DND-41 (cell line): ENCODE data around the gene PRKG2.

Source experiments
- EZH2 ChIP-seq: IDR thresholded peaks from 3 replicates; pipeline ENCODE4 v1.6.1; 2012; ENCODE audit warnings: borderline replicate concordance, low read depth, mild to moderate bottlenecking, moderate library complexity, low read length, inconsistent platforms; ENCODE audit not compliant: severe bottlenecking
- TF ChIP-seq, protein P1 (sequence below): IDR thresholded peaks from 2 replicates; pipeline ENCODE4 v1.5.1; 2012; ENCODE audit warnings: borderline replicate concordance, low read length, moderate library complexity, mild to moderate bottlenecking; ENCODE audit not compliant: poor library complexity, severe bottlenecking; ENCODE audit errors: extremely low read depth

DNA sequence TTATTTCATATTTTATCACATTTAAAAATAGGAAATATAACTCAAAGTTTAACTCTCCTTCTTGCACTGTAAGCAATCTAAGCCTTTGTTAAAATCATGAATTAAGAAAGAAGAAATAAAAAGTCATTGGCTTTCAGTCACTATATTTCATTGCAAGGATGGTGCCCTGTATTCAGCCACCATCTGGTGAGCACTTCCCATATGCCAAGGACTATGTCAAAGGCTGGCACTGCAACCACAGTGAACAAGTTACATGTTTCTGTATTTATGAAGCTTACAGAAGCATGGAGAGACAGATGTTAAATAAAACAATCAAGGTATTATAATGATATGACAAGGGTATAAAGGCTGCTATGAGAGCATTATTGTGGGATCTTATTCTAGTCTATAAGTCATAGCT is 68.6 kb downstream of the PRKG2 start:
- TF ChIP-seq, protein P1, sequence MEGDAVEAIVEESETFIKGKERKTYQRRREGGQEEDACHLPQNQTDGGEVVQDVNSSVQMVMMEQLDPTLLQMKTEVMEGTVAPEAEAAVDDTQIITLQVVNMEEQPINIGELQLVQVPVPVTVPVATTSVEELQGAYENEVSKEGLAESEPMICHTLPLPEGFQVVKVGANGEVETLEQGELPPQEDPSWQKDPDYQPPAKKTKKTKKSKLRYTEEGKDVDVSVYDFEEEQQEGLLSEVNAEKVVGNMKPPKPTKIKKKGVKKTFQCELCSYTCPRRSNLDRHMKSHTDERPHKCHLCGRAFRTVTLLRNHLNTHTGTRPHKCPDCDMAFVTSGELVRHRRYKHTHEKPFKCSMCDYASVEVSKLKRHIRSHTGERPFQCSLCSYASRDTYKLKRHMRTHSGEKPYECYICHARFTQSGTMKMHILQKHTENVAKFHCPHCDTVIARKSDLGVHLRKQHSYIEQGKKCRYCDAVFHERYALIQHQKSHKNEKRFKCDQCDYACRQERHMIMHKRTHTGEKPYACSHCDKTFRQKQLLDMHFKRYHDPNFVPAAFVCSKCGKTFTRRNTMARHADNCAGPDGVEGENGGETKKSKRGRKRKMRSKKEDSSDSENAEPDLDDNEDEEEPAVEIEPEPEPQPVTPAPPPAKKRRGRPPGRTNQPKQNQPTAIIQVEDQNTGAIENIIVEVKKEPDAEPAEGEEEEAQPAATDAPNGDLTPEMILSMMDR, result no peak
- TF ChIP-seq EZH2, result no peak
